Muscle of leg (tissue), 11 donors: Measurements from ENCODE around the gene MGAT5. TPM values are rescaled to one million over a fixed set of nuclear protein-coding genes. Genes with fewer than 3 reads are reported as not detected.
A peak's percentile ranks its signal among the peaks of the same experiment; 100 is the strongest.

Source experiments
- DNase-seq: peaks from one replicate; pipeline ENCODE4 v3.0.0; 2013
- H3K27ac ChIP-seq: one replicate; pipeline ENCODE4 v1.5.1; 2013; ENCODE audit warnings: mild to moderate bottlenecking, low read length, control low read depth
- H3K27me3 ChIP-seq: one replicate; pipeline ENCODE4 v1.6.1; 2013; ENCODE audit warnings: low read length; ENCODE audit not compliant: control insufficient read depth, insufficient read depth
- H3K36me3 ChIP-seq: one replicate; pipeline ENCODE4 v1.6.1; 2013; ENCODE audit warnings: low read length; ENCODE audit not compliant: control insufficient read depth, insufficient read depth
- H3K4me1 ChIP-seq: one replicate; pipeline ENCODE4 v1.6.1; 2013; ENCODE audit warnings: low read length; ENCODE audit not compliant: control insufficient read depth, insufficient read depth
- H3K4me3 ChIP-seq: one replicate; pipeline ENCODE4 v1.5.1; 2013; ENCODE audit warnings: low read length, control low read depth
- H3K9me3 ChIP-seq: replicated peaks from 2 replicates; pipeline ENCODE4 v1.6.1; 2013; ENCODE audit warnings: low read depth, low read length; ENCODE audit not compliant: control insufficient read depth
- WGBS: methylation state at CpG from one replicate; pipeline ENCODE4 v1.1.5; 2013; ENCODE audit warnings: missing lambda C conversion rate; ENCODE audit not compliant: insufficient coverage; 5-methylcytosine and 5-hydroxymethylcytosine counted together
- polyA plus RNA-seq, 8 donors: library from polyadenylated mRNA; unstranded; fragments of 120-200 nt; gene quantifications; one replicate each; pipeline versions ENCODE4 v1.2.1 to v1.2.3, GENCODE V29; 2013; ENCODE audit warnings: inconsistent platforms in 1 of 8, low replicate concordance in 1 of 8; ENCODE audit not compliant: insufficient read length in 8 of 8, insufficient read depth in 1 of 8
- total RNA-seq: library from RNA; stranded (reverse); fragments of 120-200 nt; gene quantifications from one replicate; pipeline ENCODE4 v1.2.4, GENCODE V29; 2013

Gene MGAT5
- total and polyA plus RNA-seq, 9 donors, result 14.5 to 29.7 (median 23.8) TPM

DNA sequence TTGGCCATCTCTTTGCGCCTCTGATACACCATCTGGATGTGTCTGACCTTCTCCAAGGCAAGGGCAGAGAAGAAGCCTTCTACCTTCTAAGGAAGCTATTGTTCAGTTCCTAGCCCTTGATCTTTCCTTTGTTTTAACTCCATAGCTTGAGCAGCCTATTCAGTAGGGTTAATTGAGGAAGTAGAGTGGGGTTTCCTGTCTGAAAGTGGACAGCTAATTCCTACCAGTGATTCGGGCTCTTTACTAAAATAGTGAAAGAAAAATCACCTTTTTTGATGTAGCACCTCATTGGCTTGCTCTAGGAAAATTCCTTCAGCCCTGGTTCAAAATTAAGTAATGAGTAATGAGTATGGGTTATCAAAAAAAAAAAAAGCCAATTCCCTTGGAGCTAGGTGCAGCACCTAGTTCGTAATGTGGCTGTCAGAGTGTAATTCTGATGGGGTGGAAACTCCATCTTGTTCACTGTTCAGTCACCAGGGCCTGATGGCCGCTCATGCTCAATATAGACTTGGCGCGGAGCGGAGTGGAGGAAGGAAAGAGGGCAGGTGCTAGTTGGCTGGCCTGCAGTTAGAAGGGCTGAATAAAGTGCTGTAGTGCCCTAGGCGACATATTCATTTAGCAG is 2.9 kb upstream of the MGAT5 start:
- 85% methylated on average over 6 of the region's 8 CpGs for WGBS
- no peaks in the 10 kb centered on the region for H3K27me3 ChIP-seq
- no peak for DNase-seq
- H3K36me3 ChIP-seq, result peaks cover 8% of the 10 kb centered on the region
- H3K27ac ChIP-seq, result no peak overlapping the region
- no peaks in the 10 kb centered on the region for H3K9me3 ChIP-seq
- H3K4me3 ChIP-seq, result no peak overlapping the region
- peaks cover 18% of the 10 kb centered on the region for H3K4me1 ChIP-seq

DNA sequence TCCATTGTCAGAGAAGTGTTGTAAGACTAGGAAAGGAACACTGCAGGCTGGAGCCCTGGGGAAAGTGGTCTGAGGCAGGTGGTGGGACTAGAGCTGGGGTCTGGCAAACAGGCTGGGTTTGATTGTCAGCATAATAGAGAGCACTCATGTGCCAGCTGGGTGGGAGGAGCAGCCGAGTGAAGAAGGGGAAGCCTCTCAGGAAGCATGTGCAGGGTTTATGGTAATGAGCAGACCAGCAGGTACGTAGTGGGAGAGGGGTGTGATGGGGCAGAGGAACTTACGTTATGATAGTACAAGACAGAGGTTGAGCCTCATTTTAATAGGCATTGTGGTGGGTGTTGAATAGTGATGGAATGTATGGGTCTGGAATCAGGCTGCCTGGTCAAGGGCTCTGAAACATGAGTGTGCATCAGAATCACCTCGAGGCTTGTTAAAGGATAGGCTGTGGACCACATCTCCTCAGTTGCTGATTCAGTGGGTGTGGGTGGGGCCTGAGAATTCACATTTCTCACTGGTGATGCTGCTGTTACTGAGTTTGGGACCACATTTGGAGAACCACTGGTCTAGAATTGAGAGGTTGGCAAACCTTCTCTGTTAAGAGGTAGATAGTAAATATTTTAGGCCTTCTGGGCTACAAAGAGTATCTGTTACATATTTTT is 1.7 kb upstream of the MGAT5 start:
- no peak overlapping the region for H3K4me3 ChIP-seq

DNA sequence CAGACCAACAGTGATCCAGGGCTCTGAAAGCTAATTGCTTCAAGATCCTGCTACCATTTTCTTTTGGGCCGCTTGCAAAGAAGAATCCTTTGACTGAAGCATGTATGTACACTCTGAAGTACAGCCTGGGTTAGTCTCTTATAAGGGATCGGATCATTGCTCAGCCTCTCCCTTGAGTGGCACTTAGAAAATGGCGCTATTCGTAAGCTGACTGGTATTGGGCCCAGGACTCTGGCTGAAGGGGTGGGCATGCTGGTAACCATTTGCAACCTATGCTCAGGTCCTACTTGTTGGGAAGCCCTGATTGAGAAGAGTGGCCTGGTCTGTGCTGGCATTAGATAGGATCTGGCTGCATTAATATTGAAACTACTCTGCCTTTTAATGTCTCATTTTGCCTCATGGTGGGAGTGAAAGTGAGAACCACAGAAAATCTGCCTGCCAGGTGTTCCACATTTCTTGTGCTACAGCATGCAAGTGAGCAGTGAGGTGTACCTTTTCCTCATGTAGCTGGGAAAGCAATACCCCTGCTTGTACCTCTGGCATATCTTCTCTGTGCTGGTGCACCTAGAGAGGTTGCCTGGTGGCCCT is 661 bp upstream of the MGAT5 start:
- Histone ChIP-seq H3K27ac (no peak overlapping the region), H3K27me3 (no peaks in the 10 kb centered on the region), H3K36me3 (peaks cover 8% of the 10 kb centered on the region), H3K9me3 (no peaks in the 10 kb centered on the region), H3K4me1 (peaks cover 10% of the 10 kb centered on the region), H3K4me3 (no peak overlapping the region)
- no peak for DNase-seq
- WGBS, result 96% methylated on average over 4 of the region's 4 CpGs

More for the DNA sequence above, 1.7 kb upstream of the MGAT5 start:
- H3K27me3 ChIP-seq, result no peaks in the 10 kb centered on the region
- 82% methylated on average over 4 of the region's 4 CpGs for WGBS
- H3K36me3 ChIP-seq, result peaks cover 8% of the 10 kb centered on the region
- H3K4me1 ChIP-seq, result peaks cover 10% of the 10 kb centered on the region
- no peaks in the 10 kb centered on the region for H3K9me3 ChIP-seq
- DNase-seq, result no peak
- H3K27ac ChIP-seq, result no peak overlapping the region

DNA sequence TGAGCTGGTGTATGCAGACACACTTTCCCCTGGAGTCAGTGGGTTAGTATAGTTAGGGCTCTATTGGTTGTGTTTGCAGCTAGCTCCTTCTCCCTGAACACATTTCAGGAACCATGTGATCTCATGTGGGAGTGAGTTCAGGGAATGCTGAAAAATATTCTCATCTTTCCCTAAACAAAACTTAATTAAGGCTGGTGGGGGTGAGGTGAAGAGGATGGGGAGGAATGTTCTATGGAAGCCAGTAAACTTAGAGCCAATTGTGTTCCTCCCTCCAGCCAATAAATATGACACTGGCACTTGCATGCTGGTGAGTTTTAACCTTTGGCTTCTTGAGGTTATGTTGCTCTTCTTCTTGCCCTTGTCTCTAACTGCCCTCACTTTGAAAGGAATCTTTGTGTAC is 952 bp downstream of the MGAT5 start:
- no peak for DNase-seq
- peaks cover 12% of the 10 kb centered on the region for H3K4me1 ChIP-seq
- no peaks in the 10 kb centered on the region for H3K27me3 ChIP-seq
- H3K27ac ChIP-seq, result no peak overlapping the region
- H3K4me3 ChIP-seq, result no peak overlapping the region
- no peaks in the 10 kb centered on the region for H3K9me3 ChIP-seq
- H3K36me3 ChIP-seq, result peaks cover 8% of the 10 kb centered on the region

DNA sequence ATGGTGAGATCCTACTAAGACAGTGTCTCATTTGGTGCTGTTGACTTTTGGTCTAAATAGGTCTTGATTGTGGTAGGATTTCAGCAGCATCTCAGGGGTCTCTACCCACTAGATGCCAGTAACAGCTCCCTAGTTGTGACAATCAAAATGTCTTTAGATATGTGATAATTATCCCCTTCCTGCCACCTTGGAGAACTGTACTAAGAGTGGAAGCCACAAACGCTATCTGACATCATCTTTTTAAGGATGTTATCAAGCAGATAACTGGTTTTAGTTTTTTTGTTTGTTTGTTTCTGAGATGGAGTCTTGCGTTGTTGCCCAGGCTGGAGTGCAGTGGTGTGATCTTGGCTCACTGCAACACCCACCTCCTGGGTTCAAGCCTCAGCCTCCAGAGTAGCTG is 3.1 kb downstream of the MGAT5 start:
- H3K4me1 ChIP-seq, result peaks cover 25% of the 10 kb centered on the region
- H3K9me3 ChIP-seq, result no peaks in the 10 kb centered on the region
- no peak for DNase-seq
- no peak overlapping the region for H3K4me3 ChIP-seq
- H3K36me3 ChIP-seq, result peaks cover 8% of the 10 kb centered on the region
- H3K27me3 ChIP-seq, result no peaks in the 10 kb centered on the region
- no peak overlapping the region for H3K27ac ChIP-seq
- WGBS, result 89% methylated on average over 1 of the region's 2 CpGs

DNA sequence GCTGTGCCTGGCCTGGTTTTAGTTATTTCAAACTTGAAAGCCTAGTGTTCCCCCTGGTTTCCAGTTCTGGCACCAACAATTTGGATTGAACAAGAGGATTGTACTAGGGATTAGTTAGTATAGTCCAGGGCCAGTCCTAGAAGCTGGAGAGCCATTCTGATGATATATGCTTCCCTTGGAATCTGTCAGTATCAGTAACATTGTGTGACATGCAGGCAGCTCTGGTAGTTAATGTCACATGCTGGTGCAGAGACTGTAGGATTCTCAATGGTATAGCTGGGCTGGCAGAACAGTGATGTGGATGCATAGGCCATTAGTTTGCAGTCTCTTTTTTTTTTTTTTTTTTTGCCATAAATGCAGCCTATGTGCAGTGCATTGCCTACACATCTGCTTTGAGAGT is 3.6 kb downstream of the MGAT5 start:
- Histone ChIP-seq H3K27me3 (no peaks in the 10 kb centered on the region), H3K36me3 (peaks cover 8% of the 10 kb centered on the region), H3K27ac (no peak overlapping the region), H3K4me3 (no peak overlapping the region), H3K9me3 (no peaks in the 10 kb centered on the region), H3K4me1 (peaks cover 25% of the 10 kb centered on the region)
- no peak for DNase-seq

DNA sequence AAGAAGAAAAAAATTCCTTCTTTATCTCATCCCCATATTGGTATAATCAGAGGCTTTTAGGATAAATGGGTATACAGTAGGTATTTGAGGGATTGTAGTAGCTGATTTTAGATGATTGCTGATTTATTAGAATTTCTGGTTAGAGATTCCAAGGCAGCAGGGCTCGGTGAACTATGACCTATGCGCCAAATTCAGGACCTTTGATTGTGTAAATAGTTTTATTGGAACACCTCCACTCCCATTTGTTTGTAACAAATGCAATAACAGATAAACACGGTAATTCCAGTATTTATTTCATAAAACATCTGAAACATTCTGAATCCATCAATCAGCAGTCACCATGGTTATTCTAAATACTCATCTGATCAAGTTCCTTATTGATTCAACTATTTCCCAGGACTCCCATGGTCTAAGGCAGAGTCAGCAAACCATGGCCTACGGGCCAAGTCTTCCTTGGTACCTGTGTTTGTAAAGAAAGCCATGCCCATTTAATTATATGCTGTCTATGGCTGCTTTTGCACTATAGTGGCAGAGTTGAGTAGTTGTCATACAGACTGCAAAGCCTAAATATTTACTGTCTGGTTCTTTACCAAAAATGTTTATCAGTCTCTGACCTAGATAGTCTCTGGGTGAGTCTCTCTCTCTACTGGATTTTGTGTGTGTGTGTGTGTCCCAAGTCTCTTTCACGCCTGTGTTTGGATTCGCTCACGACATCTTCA is 4.3 kb downstream of the MGAT5 start:
- Histone ChIP-seq H3K27me3 (no peaks in the 10 kb centered on the region), H3K27ac (no peak overlapping the region), H3K9me3 (no peaks in the 10 kb centered on the region), H3K36me3 (peaks cover 8% of the 10 kb centered on the region), H3K4me3 (no peak overlapping the region), H3K4me1 (peaks cover 25% of the 10 kb centered on the region)
- no CpG with 5 or more reads among the region's 7 CpGs for WGBS
- DNase-seq, result no peak

DNA sequence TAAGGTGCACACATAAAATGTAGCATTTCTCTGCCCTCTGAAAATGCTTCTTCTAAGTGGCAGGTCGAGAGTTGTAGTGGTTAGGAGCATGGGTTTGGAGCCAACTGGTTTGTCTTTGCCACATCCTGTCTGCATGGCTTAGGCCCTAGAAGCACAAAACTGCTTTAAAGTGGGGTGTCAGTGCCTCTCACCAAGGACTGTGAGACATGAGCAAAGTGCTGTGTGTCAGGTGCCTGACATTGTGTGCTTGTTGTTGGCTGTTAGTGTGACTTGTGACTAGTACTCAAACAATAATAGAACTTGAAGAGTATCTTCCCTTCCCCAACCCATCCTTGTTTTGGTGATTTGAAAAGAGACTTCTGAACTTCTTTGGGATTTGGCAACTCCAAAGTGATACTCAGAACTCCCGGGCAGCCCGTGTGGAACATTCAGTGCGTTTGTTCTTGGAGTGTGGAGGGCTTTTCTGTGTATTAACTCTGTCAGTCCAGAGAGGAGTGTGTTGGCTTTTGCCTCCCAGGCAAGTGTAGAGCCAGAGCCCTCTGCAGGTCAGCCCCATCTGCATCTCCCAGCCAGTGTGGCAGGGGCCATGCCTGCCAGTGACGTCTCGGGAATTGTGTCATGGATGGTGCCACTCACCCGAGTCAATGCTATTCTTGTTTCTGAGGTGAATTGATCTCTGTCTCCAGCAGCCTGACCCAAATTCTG is 5.0 kb downstream of the MGAT5 start:
- peak; percentile 61 for DNase-seq
- peaks cover 8% of the 10 kb centered on the region for H3K36me3 ChIP-seq
- H3K27ac ChIP-seq, result no peak overlapping the region
- H3K4me3 ChIP-seq, result no peak overlapping the region
- H3K9me3 ChIP-seq, result no peaks in the 10 kb centered on the region
- no CpG with 5 or more reads among the region's 7 CpGs for WGBS
- H3K27me3 ChIP-seq, result no peaks in the 10 kb centered on the region
- peaks cover 22% of the 10 kb centered on the region for H3K4me1 ChIP-seq

DNA sequence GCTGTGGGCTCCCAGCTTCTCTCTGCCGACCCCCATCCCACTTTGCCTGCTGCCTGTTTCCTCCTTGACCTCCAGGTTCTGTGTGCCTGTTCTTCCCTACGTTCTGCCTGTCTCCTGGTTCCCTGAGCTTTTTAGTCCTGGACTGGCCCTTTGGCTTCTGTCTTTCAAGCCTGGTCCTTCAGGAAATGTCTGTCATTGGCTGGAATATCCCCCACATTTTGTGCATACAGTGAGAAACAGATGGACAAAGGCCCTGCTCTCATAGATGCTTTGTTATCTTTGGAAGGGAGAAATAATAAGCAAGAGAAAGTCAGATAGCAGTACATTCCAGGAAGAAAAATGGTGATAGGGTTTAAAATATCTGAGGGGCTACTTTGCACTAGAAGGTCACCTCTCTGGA is 5.7 kb downstream of the MGAT5 start:
- H3K27ac ChIP-seq, result peak overlapping the region; percentile 40
- H3K4me3 ChIP-seq, result no peak overlapping the region
- H3K4me1 ChIP-seq, result peaks cover 22% of the 10 kb centered on the region
- WGBS, result 64% methylated on average over 2 of the region's 2 CpGs
- H3K36me3 ChIP-seq, result peaks cover 2% of the 10 kb centered on the region
- H3K27me3 ChIP-seq, result no peaks in the 10 kb centered on the region
- H3K9me3 ChIP-seq, result no peaks in the 10 kb centered on the region
- no peak for DNase-seq

DNA sequence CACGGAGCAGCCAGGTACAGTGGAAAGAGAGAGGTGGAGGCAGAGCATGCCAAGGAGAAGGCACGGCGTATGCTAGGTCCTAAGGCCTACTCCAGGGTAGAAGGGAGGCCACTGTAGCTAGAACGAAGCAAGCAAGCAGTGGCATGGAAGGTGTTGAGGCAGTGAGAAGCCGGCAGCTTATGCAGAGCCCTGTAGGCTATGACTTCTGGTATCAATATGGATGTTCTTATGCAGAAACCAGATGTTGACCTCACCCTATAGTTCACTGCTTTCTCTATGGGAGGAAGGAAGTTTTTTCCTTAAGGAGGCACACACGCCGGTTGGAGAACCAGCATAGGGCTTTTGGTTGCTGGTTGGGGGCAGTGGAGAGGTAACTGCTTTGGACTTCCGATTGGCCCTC is 6.1 kb downstream of the MGAT5 start:
- DNase-seq, result no peak
- Histone ChIP-seq H3K27me3 (no peaks in the 10 kb centered on the region), H3K27ac (peak overlapping the region; percentile 73), H3K9me3 (no peaks in the 10 kb centered on the region), H3K4me3 (no peak overlapping the region), H3K36me3 (no peaks in the 10 kb centered on the region), H3K4me1 (peaks cover 22% of the 10 kb centered on the region)
- WGBS, result 54% methylated on average over 7 of the region's 8 CpGs
